HepG2 (cell line): ENCODE data around the gene SMARCC1. TPM values are rescaled to one million over a fixed set of nuclear protein-coding genes. Genes with fewer than 3 reads are reported as not detected.
A peak's percentile ranks its signal among the peaks of the same experiment; 100 is the strongest.

Source experiments
- AKAP8 ChIP-seq: sonication (generic); formaldehyde crosslinking; IDR thresholded peaks from 2 replicates; pipeline ENCODE4 v1.5.1; 2020; ENCODE audit warnings: mild to moderate bottlenecking, missing genetic modification reagents
- BCL3 ChIP-seq: sonication (generic); formaldehyde crosslinking; IDR thresholded peaks from 2 replicates; pipeline ENCODE4 v1.5.1; 2020; ENCODE audit warnings: mild to moderate bottlenecking, missing genetic modification reagents, moderate library complexity
- BRF2 ChIP-seq: sonication (generic); formaldehyde crosslinking; IDR thresholded peaks from 2 replicates; pipeline ENCODE4 v1.8.1; 2022; ENCODE audit warnings: mild to moderate bottlenecking, missing genetic modification reagents
- CCDC6 ChIP-seq: sonication (generic); formaldehyde crosslinking; IDR thresholded peaks from 2 replicates; pipeline ENCODE4 v1.8.1; 2022; ENCODE audit warnings: mild to moderate bottlenecking, missing genetic modification reagents, moderate library complexity
- DRAP1 ChIP-seq: IDR thresholded peaks from 2 replicates; pipeline ENCODE4 v1.6.1; 2016; ENCODE audit warnings: missing genetic modification reagents, missing compliant biosample characterization
- EP300 ChIP-seq, 3 experiments: sonication (generic) in 1 of 3; formaldehyde crosslinking in 1 of 3; IDR thresholded peaks; 2 replicates each; pipeline versions ENCODE4 v1.5.1 to v1.6.1; 2011 to 2020; ENCODE audit warnings: low read depth in 2 of 3, low read length in 2 of 3, borderline replicate concordance in 1 of 3, improper control_type of control experiment in 1 of 3, mild to moderate bottlenecking in 1 of 3, missing genetic modification reagents in 1 of 3, moderate library complexity in 1 of 3
- ETV5 ChIP-seq: IDR thresholded peaks from 2 replicates; pipeline ENCODE4 v1.6.1; 2018; ENCODE audit warnings: missing biosample characterization, missing genetic modification reagents, inconsistent platforms, borderline replicate concordance
- FOXO4 ChIP-seq: sonication (generic); formaldehyde crosslinking; conservative IDR thresholded peaks from 2 replicates; pipeline ENCODE4 v1.8.1; 2023; ENCODE audit warnings: missing genetic modification reagents
- GTF3A ChIP-seq: sonication (generic); formaldehyde crosslinking; conservative IDR thresholded peaks from 2 replicates; pipeline ENCODE4 v1.4.0; 2020; ENCODE audit warnings: mild to moderate bottlenecking, missing genetic modification reagents
- KAT7 ChIP-seq: IDR thresholded peaks from 2 replicates; pipeline ENCODE4 v1.6.1; 2018; ENCODE audit warnings: borderline replicate concordance, missing compliant biosample characterization
- MYNN ChIP-seq: sonication (generic); formaldehyde crosslinking; IDR thresholded peaks from 2 replicates; pipeline ENCODE4 v1.4.0; 2020; ENCODE audit warnings: mild to moderate bottlenecking, low read depth, missing genetic modification reagents
- NPAS2 ChIP-seq: sonication (generic); formaldehyde crosslinking; IDR thresholded peaks from 2 replicates; pipeline ENCODE4 v1.8.0; 2022; ENCODE audit warnings: mild to moderate bottlenecking, missing genetic modification reagents, borderline replicate concordance
- POLR2A ChIP-seq, 2 experiments: IDR thresholded peaks; 2 replicates each; pipeline ENCODE4 v1.6.1; 2011; ENCODE audit warnings: low read depth in 2 of 2, low read length in 2 of 2, mild to moderate bottlenecking in 1 of 2, moderate library complexity in 1 of 2; ENCODE audit not compliant: insufficient read depth in 1 of 2
- SETDB1 ChIP-seq: sonication (generic); formaldehyde crosslinking; IDR thresholded peaks from 2 replicates; pipeline ENCODE4 v1.5.1; 2020; ENCODE audit warnings: missing genetic modification reagents, mild to moderate bottlenecking, borderline replicate concordance
- SPEN ChIP-seq: sonication (generic); formaldehyde crosslinking; IDR thresholded peaks from 2 replicates; pipeline ENCODE4 v1.5.1; 2020; ENCODE audit warnings: low read depth, mild to moderate bottlenecking, missing genetic modification reagents
- TBX3 ChIP-seq: fragments of 450-650 bp; IDR thresholded peaks from 2 replicates; pipeline ENCODE4 v1.6.1; 2017; ENCODE audit warnings: antibody characterized with exemption, mild to moderate bottlenecking, inconsistent platforms, borderline replicate concordance
- TP53 ChIP-seq: sonication (generic); formaldehyde crosslinking; conservative IDR thresholded peaks from 2 replicates; pipeline ENCODE4 v1.4.0; 2020; ENCODE audit warnings: missing genetic modification reagents
- ZBTB21 ChIP-seq: sonication (generic); formaldehyde crosslinking; IDR thresholded peaks from 2 replicates; pipeline ENCODE4 v1.4.0; 2020; ENCODE audit warnings: missing genetic modification reagents
- ZBTB46 ChIP-seq: sonication (generic); formaldehyde crosslinking; IDR thresholded peaks from 2 replicates; pipeline ENCODE4 v1.4.0; 2020; ENCODE audit warnings: mild to moderate bottlenecking, missing genetic modification reagents, borderline replicate concordance
- ZNF337 ChIP-seq: sonication (generic); formaldehyde crosslinking; IDR thresholded peaks from 2 replicates; pipeline ENCODE4 v1.5.1; 2020; ENCODE audit warnings: missing genetic modification reagents, low read depth, mild to moderate bottlenecking, borderline replicate concordance
- ZNF563 ChIP-seq: sonication (generic); formaldehyde crosslinking; IDR thresholded peaks from 2 replicates; pipeline ENCODE4 v1.8.0; 2022; ENCODE audit warnings: mild to moderate bottlenecking, moderate library complexity, missing genetic modification reagents
- ZNF761 ChIP-seq: sonication (generic); formaldehyde crosslinking; conservative IDR thresholded peaks from 2 replicates; pipeline ENCODE4 v1.4.0; 2020; ENCODE audit warnings: mild to moderate bottlenecking, missing genetic modification reagents
- polyA plus RNA-seq, 8 experiments: library from polyadenylated mRNA; depleted of rRNA in 3 of 8; stranded (reverse) in 7 of 8; unstranded in 1 of 8; fragments of >200 nt; fragmentation: Illumina TruSeq in 4 of 8; extraction: Trizol in 4 of 8; gene quantifications; 2 replicates each; pipeline versions ENCODE4 v1.2.1 to v1.2.3, GENCODE V29; 2011 to 2016; ENCODE audit warnings: low read depth in 4 of 8, missing spikeins in 1 of 8, mixed read lengths in 1 of 8; ENCODE audit not compliant: insufficient read depth in 1 of 8
- total RNA-seq, 5 experiments: library from RNA; depleted of rRNA; stranded (reverse); fragments of >200 nt; fragmentation: Illumina TruSeq; extraction: Trizol; gene quantifications; 2 replicates each; pipeline ENCODE4 v1.2.3, GENCODE V29; 2016; ENCODE audit warnings: low read depth in 1 of 5

SMARCC1 gene
- total and polyA plus RNA-seq, 2 of the 13 experiments (the other 11 are each of a cell fraction or from before 2014, with no cell fraction given): 47.9 to 58.4 TPM

GRCh38 chr3:47824541-47825473, 43.1 kb upstream of the SMARCC1 start (continued):
- no peak for TF ChIP-seq ETV5 (CRISPR knock-in tag)
- TF ChIP-seq ZNF337 (CRISPR knock-in tag): no peak
- no peak for TF ChIP-seq GTF3A
- no peak for TF ChIP-seq ZBTB46 (CRISPR knock-in tag)
- 0 out of 2 replicates have a peak, but pooled peaks have one; percentile 24 for TF ChIP-seq ZBTB21 (CRISPR knock-in tag)
- TF ChIP-seq ZNF761 (CRISPR knock-in tag): no peak; the same call in 1 of the 2 replicates
- peak; percentile 97 for TF ChIP-seq SPEN (CRISPR knock-in tag)
- TF ChIP-seq NPAS2 (CRISPR knock-in tag): no peak
- peak; percentile 73 to 81 for TF ChIP-seq POLR2A (IDR thresholded peaks at IDR 0.05; ENCODE audit: insufficient read depth in 1 of 2, low read depth in 2 of 2, low read length in 2 of 2)
- peak; percentile 79 for TF ChIP-seq BCL3 (CRISPR knock-in tag)
- TF ChIP-seq CCDC6 (CRISPR knock-in tag): peak; percentile 73; the same call in 1 of the 2 replicates
- TF ChIP-seq BRF2 (CRISPR knock-in tag): no peak
- TF ChIP-seq KAT7 (CRISPR knock-in tag): peak; percentile 87; the same call in 1 of the 2 replicates
- TF ChIP-seq AKAP8: 0 out of 2 replicates have a peak, but pooled peaks have one; percentile 54
- no peak for TF ChIP-seq TP53 (CRISPR knock-in tag)
- TF ChIP-seq EP300 (IDR thresholded peaks at IDR 0.05; ENCODE audit: low read depth in 2 of 2, low read length in 2 of 2): 0 out of 4 replicates have a peak, but pooled peaks have one; percentile 4 to 30
- TF ChIP-seq EP300 (CRISPR knock-in tag; IDR thresholded peaks at IDR 0.05; ENCODE audit: borderline replicate concordance): no peak
- TF ChIP-seq MYNN (CRISPR knock-in tag): no peak
- no peak for TF ChIP-seq SETDB1 (CRISPR knock-in tag)
- TF ChIP-seq ZNF563 (CRISPR knock-in tag): peak; percentile 94
- no peak; the same call in 1 of the 2 replicates for TF ChIP-seq DRAP1
- no peak for TF ChIP-seq TBX3
- no peak for TF ChIP-seq FOXO4 (CRISPR knock-in tag)
